Measurements from ENCODE around the gene EFCAB11. TPM values are rescaled to one million over a fixed set of nuclear protein-coding genes. Genes with fewer than 3 reads are reported as not detected.

The EFCAB11 gene
- total RNA-seq, 1 donor from 2014 or later: not detected

- no peak overlapping the region for H3K27ac ChIP-seq
- no peaks in the 10 kb centered on the region for H3K4me1 ChIP-seq
- TF ChIP-seq CTCF (IDR thresholded peaks at IDR 0.05): no peak
- no peaks in the 10 kb centered on the region for H3K36me3 ChIP-seq
- no peaks in the 10 kb centered on the region for H3K9me3 ChIP-seq
- intact Hi-C loops (cut with DNase I): no loop called here
- H3K27me3 ChIP-seq: no peaks in the 10 kb centered on the region
- no peak for DNase-seq (ENCODE audit: low spot score in 2 of 2)
- H3K4me3 ChIP-seq: no peak overlapping the region
Observed at GRCh38 chr14:89787525-89787924, 167.0 kb downstream of the EFCAB11 start.

GRCh38 chr14:89781046-89781445, 173.5 kb downstream of the EFCAB11 start:
- H3K4me3 ChIP-seq: no peak overlapping the region
- H3K4me1 ChIP-seq: no peaks in the 10 kb centered on the region
- H3K27me3 ChIP-seq: no peaks in the 10 kb centered on the region
- no peak for DNase-seq (ENCODE audit: low spot score in 2 of 2)
- intact Hi-C loops (cut with DNase I): no loop called here
- TF ChIP-seq CTCF (IDR thresholded peaks at IDR 0.05): no peak
- no peaks in the 10 kb centered on the region for H3K9me3 ChIP-seq
- H3K36me3 ChIP-seq: no peaks in the 10 kb centered on the region
- no peak overlapping the region for H3K27ac ChIP-seq

- Histone ChIP-seq H3K4me3 (no peak overlapping the region), H3K27ac (no peak overlapping the region), H3K4me1 (no peaks in the 10 kb centered on the region), H3K36me3 (no peaks in the 10 kb centered on the region), H3K27me3 (no peaks in the 10 kb centered on the region), H3K9me3 (no peaks in the 10 kb centered on the region)
- DNase-seq (ENCODE audit: low spot score in 2 of 2): no peak
- intact Hi-C loops (cut with DNase I): no loop called here
- TF ChIP-seq CTCF (IDR thresholded peaks at IDR 0.05): no peak
Observed at GRCh38 chr14:89779707-89780106, 174.8 kb downstream of the EFCAB11 start.

GRCh38 chr14:89775946-89776345, 178.6 kb downstream of the EFCAB11 start:
- DNase-seq (ENCODE audit: low spot score in 2 of 2): no peak
- intact Hi-C loops (cut with DNase I): no loop called here
- no peaks in the 10 kb centered on the region for H3K27me3 ChIP-seq
- no peaks in the 10 kb centered on the region for H3K36me3 ChIP-seq
- no peaks in the 10 kb centered on the region for H3K9me3 ChIP-seq
- no peaks in the 10 kb centered on the region for H3K4me1 ChIP-seq
- H3K4me3 ChIP-seq: no peak overlapping the region
- no peak for TF ChIP-seq CTCF (IDR thresholded peaks at IDR 0.05)
- H3K27ac ChIP-seq: no peak overlapping the region

- H3K4me3 ChIP-seq: no peak overlapping the region
- intact Hi-C loops (cut with DNase I): no loop called here
- no peaks in the 10 kb centered on the region for H3K27me3 ChIP-seq
- DNase-seq (ENCODE audit: low spot score in 2 of 2): no peak
- TF ChIP-seq CTCF (IDR thresholded peaks at IDR 0.05): no peak
- H3K9me3 ChIP-seq: no peaks in the 10 kb centered on the region
- no peaks in the 10 kb centered on the region for H3K36me3 ChIP-seq
- no peak overlapping the region for H3K27ac ChIP-seq
- no peaks in the 10 kb centered on the region for H3K4me1 ChIP-seq
Observed at GRCh38 chr14:89775151-89775550, 179.4 kb downstream of the EFCAB11 start.

- Histone ChIP-seq H3K9me3 (no peaks in the 10 kb centered on the region), H3K27me3 (no peaks in the 10 kb centered on the region), H3K27ac (no peak overlapping the region), H3K4me1 (no peaks in the 10 kb centered on the region), H3K4me3 (no peak overlapping the region), H3K36me3 (no peaks in the 10 kb centered on the region)
- intact Hi-C loops (cut with DNase I): no loop called here
- TF ChIP-seq CTCF (IDR thresholded peaks at IDR 0.05): no peak
- DNase-seq (ENCODE audit: low spot score in 2 of 2): no peak
Observed at GRCh38 chr14:89773644-89774316, 180.8 kb downstream of the EFCAB11 start.

All from ascending aorta (tissue), 2 donors.